Activated CD8-positive, alpha-beta memory T cell treated with anti-CD3 and anti-CD28 coated beads for 1 hour (primary cell): ENCODE data around the gene PATJ.

Source experiments
- DNase-seq, 2 donors: peaks; one replicate each; pipeline ENCODE4 v3.0.0-alpha.2; 2020; ENCODE audit warnings: low read depth in 1 of 2; ENCODE audit errors: extremely low read depth in 1 of 2

PATJ gene

DNA sequence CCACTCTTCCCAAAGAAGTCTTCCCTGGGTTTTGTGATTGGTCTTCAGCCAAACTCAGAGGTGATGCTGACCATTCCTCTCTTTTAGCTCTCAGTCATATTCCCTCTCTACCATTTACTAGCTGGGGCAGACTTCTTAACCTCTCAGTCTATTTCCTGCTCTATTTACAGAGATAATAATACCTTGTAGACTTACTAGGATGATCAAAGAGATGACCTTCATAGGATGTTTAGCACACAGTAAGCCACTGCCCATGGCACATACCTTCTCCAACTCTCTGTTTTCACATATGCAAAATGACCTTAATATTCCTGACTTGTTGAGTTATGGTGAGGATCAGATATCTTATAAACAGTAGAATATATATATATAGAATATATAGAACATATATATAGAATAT is 346.2 kb downstream of the PATJ start:
- no peak for DNase-seq

DNA sequence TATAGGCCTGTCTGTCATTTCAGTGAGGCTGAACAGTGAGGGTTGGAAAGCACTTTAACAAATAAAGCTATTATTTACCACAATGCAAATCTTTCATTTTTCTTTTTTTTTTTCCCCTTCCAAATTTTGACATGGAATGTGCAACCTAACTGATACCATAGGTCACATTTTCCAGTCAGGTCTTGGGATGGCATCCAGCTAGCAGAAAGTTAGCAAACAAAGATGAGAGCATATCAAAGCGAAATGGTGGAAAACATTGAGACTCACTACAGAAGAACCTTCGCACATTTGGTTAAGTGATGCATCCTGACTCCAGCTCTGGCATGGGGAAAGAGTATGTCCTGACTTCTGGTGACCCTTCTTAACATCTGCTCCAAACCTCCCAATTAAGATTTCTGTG is 347.3 kb downstream of the PATJ start:
- no peak for DNase-seq

DNA sequence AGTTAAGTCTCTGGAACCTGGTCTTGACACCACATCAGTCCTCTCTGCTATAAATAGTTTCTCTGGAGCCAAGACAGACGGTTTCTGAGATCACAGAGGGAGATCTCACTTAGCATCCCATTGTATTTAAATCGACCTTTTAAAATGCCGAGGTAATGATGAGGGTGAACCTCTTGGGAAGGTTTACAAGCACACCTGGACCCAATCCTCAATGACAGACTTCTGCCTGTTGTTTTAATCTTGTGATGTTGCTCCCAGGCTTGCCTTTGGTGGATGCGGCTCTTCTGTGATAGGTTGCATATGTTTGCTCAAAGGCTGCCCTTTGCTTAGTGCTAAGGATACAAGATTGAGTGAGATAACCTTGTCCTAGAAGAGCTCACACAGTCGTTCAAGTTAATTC is 347.7 kb downstream of the PATJ start:
- no peak for DNase-seq

DNA sequence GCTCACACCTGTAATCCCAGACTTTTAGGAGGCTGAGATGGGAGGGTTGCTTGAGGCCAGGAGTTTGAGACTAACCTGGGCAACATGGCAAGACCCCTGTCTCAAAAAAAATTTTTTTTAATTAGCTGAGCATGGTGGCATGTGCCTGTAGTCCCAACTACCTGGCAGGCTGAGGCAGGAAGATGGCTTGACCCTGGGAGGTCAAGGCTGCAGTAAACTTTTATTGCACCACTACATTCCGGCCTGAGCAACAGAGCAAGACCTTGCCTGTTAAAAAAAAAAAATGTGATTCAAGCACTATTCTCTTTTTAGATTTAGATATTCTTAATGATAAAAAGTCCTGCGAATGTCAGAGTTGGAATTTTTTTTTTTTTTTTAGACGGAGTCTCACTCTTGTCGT is 349.8 kb downstream of the PATJ start:
- DNase-seq = no peak

DNA sequence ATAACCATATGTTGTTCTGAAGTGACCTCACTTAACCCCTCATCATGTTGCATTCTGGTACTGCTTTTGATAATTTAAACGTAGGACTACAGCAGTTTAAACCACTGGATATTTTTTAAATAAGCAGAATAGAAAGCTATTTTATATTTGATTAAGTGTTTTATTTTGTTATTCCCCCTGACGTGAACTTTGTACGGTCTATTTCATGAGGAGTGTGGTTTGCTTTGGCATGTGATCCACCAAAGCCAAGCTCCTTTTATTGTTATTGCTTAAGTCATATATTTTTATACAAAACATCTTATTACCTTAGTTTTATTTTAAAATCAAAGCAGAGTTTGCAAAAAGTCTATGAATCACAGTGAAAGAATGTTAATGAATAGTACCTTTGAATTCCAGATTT is 351.0 kb downstream of the PATJ start:
- no peak for DNase-seq

DNA sequence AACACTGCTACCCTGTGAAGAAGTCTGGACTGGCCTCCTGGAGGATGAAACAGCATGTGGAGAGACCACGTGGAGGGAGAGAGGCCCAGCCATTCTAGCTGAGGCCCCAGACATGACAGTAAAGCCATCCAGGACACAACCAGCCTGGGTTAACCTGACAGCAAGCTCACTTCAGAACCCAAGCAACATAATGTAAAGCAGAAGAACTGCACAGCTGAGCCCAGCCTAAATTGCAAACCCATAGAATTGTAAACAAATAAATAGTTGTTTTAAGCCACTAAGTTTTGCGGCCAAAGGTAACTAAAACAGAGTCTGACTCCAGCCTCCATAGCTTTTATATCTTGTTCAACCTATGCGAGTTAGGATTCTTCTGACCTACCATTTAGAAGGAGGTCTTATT is 355.2 kb downstream of the PATJ start:
- no peak for DNase-seq

DNA sequence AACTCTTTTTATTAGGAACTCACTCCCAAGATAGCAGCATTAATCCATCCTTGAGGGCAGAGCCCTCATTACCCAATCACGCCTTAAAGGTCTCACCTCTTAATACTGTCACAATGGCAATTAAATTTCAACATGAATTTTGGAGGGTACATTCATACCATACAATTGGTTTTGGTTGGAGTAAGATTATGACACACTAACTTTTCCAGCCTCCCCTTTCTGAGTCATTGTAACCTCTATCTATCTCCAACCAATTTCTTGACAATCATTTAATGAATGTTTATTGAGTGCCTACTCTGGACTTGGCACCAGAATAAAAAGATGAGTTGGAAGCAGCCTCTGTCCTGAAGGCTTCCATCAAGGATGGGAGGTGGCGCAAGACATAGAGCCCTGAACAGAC is 358.2 kb downstream of the PATJ start:
- DNase-seq = no peak

DNA sequence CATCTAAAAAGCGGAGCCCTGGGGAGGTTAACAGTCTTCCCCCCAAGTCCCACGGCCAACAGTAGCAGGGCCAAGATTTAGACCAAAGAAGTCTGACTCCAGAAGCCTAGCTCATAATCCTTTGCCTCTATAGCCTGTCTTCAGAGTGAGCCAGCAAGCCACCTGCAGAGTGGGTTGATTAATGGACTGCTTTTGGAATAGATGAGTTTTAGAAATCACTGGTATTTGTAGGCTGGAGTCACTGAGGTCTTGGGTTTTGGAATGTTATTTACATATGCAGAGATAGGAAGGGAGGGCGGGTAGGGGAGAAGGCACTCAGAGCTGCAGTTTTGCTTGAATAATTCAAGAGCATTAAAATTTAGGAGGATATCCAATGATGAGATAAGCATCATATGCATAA is 361.6 kb downstream of the PATJ start:
- DNase-seq = no peak

DNA sequence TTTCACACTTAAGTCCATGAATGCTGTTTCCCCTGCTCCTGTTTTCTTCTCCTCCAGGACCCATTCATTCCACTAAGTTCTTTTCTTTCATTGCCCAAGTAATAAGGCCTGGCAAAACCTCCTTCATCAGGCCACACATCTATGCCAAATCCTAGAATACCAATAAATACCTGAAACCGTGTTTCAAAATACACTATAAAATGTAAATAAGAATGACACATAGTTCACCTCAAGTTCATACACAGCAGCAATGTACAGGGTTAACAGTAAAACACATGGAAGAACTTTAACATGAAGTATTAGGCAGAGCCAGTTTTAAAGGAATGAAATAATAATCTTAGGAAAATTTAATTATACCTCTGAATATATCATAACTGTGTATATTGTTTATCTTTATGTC is 365.6 kb downstream of the PATJ start:
- no peak for DNase-seq

DNA sequence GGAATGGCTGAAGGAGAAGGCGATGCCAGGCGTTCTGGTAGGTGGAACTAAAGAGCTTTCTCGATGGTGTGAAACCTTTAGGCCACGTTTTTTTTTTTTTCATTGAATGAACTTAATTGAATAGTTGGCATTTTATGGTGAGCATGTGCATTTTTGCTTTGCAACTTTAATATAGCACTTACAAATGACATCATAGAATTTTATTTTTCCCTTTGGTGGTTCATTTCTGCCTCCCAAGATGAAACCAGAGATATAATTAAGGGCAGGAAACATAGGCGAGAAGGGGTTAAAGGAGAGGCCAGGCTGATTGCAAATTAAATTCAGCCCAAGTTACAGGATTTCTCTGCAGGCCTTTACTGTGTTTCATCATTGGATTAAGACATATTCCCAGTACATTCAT is 366.8 kb downstream of the PATJ start:
- no peak for DNase-seq

DNA sequence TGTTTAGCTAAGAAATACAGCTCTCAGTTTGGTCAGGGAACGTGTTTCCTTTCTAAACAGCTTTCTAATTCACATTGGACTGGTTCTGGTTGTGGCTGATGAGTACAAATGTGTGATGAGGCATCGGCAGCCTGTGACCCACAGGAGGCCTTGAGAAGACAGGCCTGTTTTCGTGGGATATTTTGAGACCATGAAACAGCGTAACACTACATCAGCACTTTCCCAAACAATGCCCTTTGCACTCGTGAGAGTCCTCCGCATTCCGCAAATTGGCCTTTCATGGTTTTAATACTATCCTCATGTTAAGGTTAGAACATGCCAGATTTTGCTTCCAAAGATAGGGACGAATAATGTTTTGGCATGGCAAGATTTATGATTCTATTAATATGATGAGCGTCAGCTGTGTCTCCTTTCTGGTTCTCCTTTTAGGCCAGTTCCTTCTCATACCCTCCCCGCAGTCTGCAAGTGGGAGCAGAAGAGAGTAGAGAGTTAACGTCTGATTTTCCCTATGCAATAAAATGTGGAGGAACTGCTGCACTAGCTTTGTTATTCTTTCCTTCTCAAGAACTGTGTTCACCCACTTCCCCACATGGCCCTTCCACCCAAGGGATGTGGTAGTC is 368.0 kb downstream of the PATJ start:
- no peak for DNase-seq

DNA sequence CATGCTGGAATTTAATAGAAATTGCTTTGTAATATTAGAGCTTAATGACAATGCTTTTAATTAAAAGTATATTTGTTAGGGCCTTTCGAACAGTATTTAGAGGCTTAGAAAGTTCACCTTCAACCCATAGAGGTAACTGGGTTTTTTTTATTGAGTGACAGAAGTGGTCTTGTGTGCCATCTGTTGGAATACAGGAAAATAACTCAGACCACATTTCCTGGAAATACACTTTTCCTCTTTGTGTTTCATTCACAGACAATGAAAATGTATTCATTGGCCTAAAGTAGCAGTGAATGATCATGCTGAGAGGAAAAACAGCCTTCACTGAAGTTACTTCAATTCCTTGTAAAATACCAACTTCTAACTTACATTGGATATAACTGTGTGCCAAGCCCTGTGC is 368.8 kb downstream of the PATJ start:
- DNase-seq = no peak

DNA sequence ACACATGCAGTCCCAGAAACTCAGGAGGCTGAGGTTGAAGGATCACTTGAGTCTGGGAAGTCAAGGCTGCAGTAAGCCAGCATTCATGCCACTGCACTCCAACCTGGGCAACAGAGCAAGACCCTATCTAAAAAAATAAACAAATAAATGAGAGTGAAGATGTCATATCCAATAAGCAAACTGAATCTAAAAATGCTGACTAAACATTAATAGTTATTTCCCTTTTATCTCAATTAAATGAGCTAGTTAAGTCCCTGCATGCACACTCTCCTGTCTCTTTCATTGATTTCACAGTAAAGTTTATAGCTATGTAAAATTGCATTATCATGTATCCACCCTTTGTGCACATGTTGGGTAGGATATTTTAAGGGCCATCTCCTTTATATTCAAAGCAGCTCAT is 371.2 kb downstream of the PATJ start:
- DNase-seq = no peak

DNA sequence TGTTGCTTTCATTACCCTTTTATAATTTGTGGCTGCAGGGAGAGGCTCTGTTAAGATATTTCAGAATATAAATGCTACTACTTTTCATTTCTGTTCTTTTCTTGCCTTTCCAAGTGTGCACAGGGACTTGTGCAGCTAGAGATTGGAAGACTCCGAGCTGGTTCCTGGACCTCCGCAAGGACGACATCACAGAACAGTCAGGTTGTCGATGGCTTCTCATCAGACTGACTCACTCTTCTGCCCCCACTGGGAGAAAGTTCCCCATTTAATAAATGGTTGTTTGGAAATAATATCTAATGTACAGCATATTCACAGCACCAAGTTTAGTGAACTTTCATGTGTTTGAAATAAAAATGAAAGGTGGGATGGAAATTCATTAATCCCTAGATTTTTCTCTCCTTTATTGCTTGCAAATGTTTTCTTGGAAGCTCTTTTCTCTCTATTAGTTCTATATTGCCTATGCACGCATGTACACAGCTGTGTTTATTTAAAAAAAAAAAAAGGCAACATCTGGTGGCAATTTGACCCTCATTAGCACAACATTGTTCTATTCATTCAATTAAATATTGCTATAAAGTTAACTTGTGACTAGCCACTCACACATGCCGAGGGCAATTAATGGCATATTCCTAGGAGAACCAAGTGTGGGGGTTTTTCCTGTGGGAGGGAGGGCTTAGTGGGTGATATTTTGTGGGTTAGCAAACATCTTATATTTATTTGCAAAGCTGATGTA is 374.9 kb downstream of the PATJ start:
- no peak for DNase-seq

DNA sequence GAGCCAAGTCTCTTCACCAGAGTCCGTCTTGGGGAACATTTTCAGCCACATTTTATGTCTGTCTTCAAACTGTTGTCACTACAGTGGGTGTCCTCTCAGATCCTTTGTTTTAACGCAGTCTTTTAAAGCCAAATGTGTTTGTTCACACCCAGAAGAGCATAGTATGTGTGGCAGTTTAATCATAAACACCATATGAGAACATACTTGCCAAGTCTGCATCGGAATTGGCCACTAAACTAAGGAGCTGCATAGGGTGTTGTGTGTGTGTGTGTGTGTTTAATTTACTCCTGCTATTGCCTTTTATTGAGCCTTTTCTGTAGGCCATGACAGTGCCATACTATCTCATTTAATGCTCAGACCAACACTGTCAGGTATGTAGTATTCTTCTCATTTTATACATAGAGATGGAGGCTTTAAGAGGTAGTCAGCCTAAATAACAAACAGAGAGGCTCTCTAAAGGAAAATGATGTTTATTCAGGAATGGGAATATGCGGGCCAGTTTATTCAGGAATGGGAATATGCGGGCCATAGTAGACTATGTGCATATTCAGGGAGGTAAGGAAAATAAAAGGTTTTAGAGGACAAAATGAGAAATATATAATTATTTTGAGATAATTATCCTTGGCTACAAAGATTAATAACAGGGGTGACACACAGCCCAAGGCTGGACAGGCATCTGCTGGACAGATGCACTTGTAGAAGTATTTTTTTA is 384.5 kb downstream of the PATJ start:
- DNase-seq = no peak

DNA sequence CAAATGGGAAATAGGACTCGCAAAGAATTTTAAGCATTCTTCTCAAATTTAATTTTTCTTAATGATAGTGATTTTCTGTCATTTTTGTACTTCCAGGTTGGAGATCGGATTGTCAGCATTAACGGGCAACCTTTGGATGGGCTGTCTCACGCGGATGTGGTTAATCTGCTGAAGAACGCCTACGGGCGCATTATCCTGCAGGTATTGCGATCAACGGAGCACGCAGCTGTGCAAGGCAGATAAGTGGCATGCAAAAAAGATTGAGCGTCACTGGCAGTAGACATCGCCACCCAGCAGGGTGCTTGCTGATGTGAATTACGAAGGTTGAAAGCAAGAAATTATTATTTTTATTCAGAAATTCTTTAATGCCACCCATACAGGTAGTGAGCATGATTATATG is 386.5 kb downstream of the PATJ start:
- DNase-seq = no peak

DNA sequence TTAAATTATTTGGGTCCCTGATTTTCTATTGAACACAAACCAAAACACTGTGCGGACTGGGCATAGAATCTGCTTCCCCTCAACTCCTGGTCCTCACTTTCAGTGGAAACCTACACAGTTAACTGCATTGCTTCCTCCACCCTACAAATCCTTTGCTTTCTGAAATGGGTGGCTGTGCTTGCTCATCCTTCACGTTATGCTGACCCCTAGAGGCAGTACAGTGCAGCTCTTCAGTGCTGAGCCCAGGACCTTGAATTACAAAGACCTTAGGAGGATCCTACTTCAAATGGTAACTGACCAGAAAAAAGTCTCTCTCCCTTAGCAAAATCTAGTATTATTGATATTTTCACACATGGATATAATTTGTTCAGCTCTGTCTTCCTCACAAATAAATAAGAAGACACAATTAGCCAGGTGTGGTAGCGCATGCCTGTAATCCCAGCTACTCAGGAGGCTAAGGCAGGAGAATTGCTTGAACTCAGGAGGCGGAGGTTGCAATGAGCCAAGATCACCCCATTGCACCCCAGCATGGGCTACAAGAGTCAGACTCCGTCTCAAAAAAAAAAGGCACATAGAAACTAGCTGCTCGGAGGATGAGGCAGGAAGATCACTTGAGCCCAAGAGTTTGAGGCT is 388.9 kb downstream of the PATJ start:
- DNase-seq = no peak

DNA sequence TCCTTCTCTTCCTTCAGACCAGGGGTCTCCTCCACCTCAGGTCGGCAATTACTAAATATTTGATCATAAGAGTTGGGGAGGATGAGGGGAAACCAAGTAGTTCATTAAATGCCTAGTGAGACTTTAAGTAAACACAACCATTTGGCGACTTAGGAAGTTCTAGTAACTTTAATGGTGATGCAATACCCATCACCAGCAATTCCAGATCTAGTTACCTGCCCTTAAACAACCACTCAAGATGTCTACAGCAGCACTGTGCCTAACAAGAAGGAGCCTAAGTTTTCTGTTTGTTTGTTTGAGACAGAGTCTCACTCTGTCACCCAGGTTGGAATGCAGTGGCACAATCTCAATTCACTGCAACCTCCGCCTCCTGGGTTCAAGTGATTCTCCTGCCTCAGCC is 395.7 kb downstream of the PATJ start:
- no peak for DNase-seq

DNA sequence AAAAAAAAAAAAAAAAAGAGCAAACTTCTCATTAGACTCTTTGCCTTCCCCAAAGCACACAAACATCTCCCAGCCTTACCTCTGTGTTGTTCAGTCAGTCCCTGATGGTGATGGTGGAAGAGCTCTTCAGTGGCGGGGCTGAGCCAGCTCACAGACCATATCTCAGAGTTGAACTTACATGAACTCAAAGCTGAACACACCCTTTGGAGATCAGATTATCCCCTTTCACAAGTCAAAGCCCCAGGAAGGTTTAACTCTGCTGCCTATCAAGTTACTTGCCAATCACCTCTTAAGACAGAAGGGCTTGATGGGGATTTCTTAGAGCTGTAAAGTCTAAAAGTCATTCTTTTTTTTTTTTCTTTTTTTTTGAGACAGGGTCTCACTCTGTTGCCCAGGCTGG is 397.1 kb downstream of the PATJ start:
- no peak for DNase-seq

DNA sequence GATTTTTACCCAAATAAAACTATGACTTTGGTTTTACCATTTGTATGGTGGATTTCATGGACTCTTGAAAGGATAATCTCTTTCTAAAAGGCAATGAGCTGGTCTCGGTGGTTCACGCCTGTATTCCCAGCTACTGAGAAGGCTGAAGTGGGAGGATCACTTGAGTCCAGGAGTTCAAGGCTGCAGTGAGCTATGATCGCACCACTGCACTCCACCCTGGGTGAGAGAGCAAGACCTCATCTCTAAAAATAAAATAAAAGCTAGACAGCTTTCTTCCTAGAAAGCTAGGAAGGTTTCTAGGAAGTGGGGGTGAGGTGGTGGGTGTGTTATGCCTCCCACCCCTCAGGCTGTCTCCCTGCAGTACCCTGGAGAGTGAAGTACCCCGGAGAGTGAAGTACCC is 398.4 kb downstream of the PATJ start:
- DNase-seq = no peak

DNA sequence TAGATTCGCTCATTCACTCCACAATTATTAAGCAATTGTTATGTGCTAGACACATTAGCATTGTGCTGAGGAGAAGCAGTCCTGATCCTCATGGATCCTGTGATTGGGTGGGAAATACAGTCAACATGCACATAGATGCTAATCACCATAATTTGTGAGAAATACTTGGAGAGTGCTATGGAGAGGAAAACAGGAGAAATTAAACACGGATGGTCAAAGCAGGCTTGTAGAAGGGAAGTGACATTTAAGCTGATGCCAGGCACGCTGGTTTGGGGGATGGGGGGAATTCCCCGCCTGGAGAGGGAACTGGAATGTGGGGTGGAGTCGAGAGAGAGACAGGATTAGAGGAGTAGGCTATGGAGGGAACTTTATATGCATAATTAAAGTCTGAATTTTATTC is 400.2 kb downstream of the PATJ start:
- DNase-seq = no peak
